Activated T-cell treated with anti-CD3 and anti-CD28 coated beads, Interleukin-2, amount 50 U/mL, for 24 hours (primary cell): ENCODE results near the gene DGKI.

ENCODE experiments used
- DNase-seq: peaks from one replicate; pipeline ENCODE4 v3.0.0-alpha.2; 2020
- H3K27ac Mint-ChIP-seq: 2 replicates; pipeline ENCODE4 v1.8.0; 2020; ENCODE audit warnings: mild to moderate bottlenecking, mixed read lengths
- H3K27me3 Mint-ChIP-seq: 2 replicates; pipeline ENCODE4 v1.8.0; 2020; ENCODE audit warnings: mixed read lengths
- H3K36me3 Mint-ChIP-seq: 2 replicates; pipeline ENCODE4 v1.8.0; 2020; ENCODE audit warnings: low read depth, mixed read lengths
- H3K4me1 Mint-ChIP-seq: 2 replicates; pipeline ENCODE4 v1.8.0; 2020; ENCODE audit warnings: low read depth, mixed read lengths
- H3K4me3 Mint-ChIP-seq: 2 replicates; pipeline ENCODE4 v1.8.0; 2020; ENCODE audit warnings: mild to moderate bottlenecking, moderate library complexity, mixed read lengths
- H3K9me3 Mint-ChIP-seq: 2 replicates; pipeline ENCODE4 v1.8.0; 2020; ENCODE audit warnings: mixed read lengths

The DGKI gene

DNA sequence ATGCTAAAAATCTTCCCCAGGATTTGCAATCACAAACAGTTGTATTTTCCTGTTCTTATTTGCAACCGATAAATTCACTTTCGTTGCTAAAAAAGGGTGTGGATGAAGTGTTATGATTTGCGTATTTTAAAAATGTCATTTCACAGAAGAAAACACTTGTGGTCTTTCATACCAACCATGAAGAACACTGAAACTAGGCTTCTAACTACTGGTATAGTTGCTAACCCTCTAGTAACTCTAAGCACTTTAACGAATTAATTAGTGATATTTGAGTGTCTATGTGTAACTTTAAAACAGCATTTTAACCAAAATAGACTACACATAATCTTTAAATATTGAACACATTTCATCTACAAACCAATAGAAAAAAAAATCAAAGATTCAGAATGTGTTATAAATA, 315.1 kb downstream of the DGKI start:
- no peak overlapping the region for H3K4me3 Mint-ChIP-seq
- H3K36me3 Mint-ChIP-seq, result no peaks in the 10 kb centered on the region
- no peaks in the 10 kb centered on the region for H3K4me1 Mint-ChIP-seq
- H3K9me3 Mint-ChIP-seq, result no peaks in the 10 kb centered on the region
- peaks cover 3% of the 10 kb centered on the region for H3K27me3 Mint-ChIP-seq
- no peak overlapping the region for H3K27ac Mint-ChIP-seq
- DNase-seq, result no peak

DNA sequence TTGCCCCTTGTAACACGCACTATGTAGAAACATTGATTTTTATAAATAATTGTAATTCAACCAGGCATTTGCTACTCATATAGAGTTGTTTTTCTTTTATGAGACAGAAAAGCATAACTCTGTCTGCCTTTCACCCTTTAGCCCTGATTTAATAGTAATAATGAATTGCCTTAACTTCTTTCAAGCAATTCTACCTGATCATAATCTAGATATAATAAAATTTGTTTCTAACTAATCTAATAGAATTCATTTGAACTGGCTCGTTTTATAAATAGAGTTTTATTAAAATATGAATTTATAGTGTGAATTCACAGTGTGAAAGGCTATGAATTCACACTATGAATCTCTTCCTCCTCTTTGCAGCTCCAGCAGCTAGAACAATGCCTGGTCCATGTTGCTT, 319.1 kb downstream of the DGKI start:
- no peaks in the 10 kb centered on the region for H3K9me3 Mint-ChIP-seq
- no peaks in the 10 kb centered on the region for H3K4me1 Mint-ChIP-seq
- H3K4me3 Mint-ChIP-seq, result no peak overlapping the region
- no peaks in the 10 kb centered on the region for H3K36me3 Mint-ChIP-seq
- H3K27ac Mint-ChIP-seq, result no peak overlapping the region
- H3K27me3 Mint-ChIP-seq, result no peaks in the 10 kb centered on the region
- DNase-seq, result no peak

DNA sequence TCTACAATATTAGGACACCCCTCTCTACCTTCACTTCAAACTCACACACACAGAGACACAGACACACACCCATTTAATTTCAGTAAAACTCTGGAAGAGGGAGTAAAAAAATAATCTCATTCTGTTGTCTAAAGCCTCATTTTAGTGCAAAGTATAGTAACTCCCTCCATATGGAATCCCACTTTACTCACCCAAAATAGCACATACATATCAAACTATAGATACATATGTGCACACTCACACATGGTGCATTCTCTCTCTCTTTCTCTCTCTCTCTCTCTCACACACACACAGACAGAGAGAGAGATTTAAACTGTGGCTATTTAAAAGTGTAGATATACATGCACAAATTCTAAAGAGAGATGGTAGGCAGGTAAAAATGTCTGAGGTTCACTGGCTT, 323.6 kb downstream of the DGKI start:
- no peak overlapping the region for H3K4me3 Mint-ChIP-seq
- no peak for DNase-seq
- no peaks in the 10 kb centered on the region for H3K36me3 Mint-ChIP-seq
- no peak overlapping the region for H3K27ac Mint-ChIP-seq
- H3K4me1 Mint-ChIP-seq, result no peaks in the 10 kb centered on the region
- no peaks in the 10 kb centered on the region for H3K9me3 Mint-ChIP-seq
- no peaks in the 10 kb centered on the region for H3K27me3 Mint-ChIP-seq

DNA sequence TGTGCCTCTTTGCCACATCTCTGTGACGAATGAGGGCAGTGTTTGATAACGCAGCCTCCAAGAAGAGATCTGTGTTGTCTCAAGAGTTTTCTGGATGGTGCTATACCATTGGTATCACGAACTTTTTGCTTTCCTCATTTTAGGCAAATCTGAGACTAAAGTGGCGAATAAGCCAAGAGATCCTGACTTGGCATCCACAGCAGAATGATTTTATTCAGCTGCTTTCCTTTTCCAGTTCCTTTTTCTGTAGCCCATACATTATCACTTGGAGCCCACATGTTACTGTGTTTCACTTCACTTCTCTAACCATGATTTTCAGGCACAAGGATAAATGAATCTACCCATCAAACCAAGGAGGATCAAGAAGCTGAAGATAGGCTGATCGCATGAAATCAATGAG, 325.3 kb downstream of the DGKI start:
- Mint-ChIP-seq H3K9me3 (no peaks in the 10 kb centered on the region), H3K27ac (no peak overlapping the region), H3K4me3 (no peak overlapping the region), H3K4me1 (no peaks in the 10 kb centered on the region), H3K36me3 (no peaks in the 10 kb centered on the region), H3K27me3 (no peaks in the 10 kb centered on the region)
- no peak for DNase-seq

DNA sequence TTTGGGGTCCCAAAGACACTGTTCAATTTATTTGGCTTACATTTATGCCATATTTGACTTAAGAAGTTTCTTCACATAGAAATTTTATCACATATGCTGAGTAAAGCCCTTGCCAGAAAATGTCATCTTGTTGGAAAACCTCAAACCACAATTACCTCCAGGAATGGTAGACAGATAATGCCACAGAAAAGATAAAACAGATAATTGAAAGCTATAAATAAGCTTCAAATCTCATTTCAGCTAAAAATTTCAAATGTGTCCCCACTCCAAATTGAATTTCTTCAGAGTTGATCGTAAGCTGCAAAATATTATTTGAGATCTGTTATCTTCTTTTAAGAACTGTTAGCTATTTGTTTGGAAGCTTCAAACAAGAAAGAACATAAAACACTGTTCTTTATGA, 326.8 kb downstream of the DGKI start:
- H3K36me3 Mint-ChIP-seq, result no peaks in the 10 kb centered on the region
- H3K4me1 Mint-ChIP-seq, result no peaks in the 10 kb centered on the region
- H3K27me3 Mint-ChIP-seq, result no peaks in the 10 kb centered on the region
- DNase-seq, result no peak
- no peak overlapping the region for H3K27ac Mint-ChIP-seq
- no peaks in the 10 kb centered on the region for H3K9me3 Mint-ChIP-seq
- H3K4me3 Mint-ChIP-seq, result no peak overlapping the region

DNA sequence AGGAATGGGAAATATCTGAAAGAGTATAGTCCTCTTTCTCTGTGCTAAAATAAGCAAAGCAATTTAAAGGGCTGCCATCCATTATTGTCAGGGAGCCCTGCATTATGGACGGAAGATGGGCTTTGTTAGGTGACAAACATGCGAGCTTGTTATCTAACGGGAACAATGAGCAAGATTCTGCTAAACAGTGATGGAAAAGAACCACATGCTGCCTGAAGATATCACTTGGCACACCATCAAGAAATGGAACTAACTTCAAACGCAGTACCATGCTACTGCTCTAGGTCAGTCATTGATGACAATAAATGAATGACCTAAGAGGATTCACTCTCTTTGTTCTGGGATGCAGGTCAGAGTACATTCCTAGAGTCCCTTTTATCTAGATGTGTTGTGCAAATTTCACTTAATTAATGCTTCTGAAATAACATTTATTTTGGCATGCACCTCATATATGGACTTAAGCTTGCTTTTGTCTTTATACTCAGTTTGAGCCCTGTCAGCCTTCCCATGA, 327.5 kb downstream of the DGKI start:
- no peaks in the 10 kb centered on the region for H3K4me1 Mint-ChIP-seq
- no peaks in the 10 kb centered on the region for H3K36me3 Mint-ChIP-seq
- H3K27me3 Mint-ChIP-seq, result no peaks in the 10 kb centered on the region
- no peak overlapping the region for H3K4me3 Mint-ChIP-seq
- no peak overlapping the region for H3K27ac Mint-ChIP-seq
- no peaks in the 10 kb centered on the region for H3K9me3 Mint-ChIP-seq
- DNase-seq, result no peak

DNA sequence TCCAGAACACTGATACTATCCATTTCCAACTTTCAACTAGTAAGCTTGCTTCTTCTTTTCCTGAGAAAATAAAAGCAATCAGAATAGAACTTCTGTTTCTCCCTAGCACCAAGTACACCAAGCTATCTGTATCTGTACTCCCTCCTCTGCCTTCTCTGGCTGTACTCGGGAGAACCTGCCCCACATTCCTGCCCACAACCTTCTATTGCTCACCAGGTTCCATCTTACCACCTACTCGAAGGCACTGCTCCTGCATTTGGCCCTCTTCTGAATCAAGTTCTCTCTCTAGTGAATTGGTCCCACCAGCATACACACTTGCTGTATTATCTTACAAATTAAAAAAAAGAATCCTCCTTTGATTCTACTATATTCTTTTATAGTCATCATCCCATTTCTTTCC, 333.7 kb downstream of the DGKI start:
- Mint-ChIP-seq H3K4me1 (no peaks in the 10 kb centered on the region), H3K4me3 (no peak overlapping the region), H3K27me3 (no peaks in the 10 kb centered on the region), H3K36me3 (no peaks in the 10 kb centered on the region), H3K9me3 (no peaks in the 10 kb centered on the region), H3K27ac (no peak overlapping the region)
- no peak for DNase-seq

DNA sequence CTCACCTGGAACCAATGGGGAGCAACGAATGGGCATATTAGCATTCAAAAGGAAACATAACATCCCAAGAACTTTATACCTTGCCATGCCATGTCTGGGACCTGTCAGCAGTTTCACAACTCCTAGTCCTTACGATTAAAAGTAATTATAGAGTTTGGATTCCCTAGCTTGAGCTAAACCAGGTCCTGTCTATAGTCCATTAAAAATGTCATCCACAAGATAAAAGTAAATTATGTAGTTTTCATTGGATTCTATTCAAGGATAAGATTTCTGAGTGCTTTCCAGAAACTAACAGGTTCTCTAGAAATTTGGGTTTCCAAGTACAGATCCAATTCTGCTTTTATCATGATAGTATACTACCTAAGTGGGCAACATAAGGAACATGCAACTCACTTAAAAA, 339.7 kb downstream of the DGKI start:
- no peaks in the 10 kb centered on the region for H3K27me3 Mint-ChIP-seq
- no peaks in the 10 kb centered on the region for H3K36me3 Mint-ChIP-seq
- H3K27ac Mint-ChIP-seq, result no peak overlapping the region
- no peak overlapping the region for H3K4me3 Mint-ChIP-seq
- no peaks in the 10 kb centered on the region for H3K4me1 Mint-ChIP-seq
- no peaks in the 10 kb centered on the region for H3K9me3 Mint-ChIP-seq
- DNase-seq, result no peak

DNA sequence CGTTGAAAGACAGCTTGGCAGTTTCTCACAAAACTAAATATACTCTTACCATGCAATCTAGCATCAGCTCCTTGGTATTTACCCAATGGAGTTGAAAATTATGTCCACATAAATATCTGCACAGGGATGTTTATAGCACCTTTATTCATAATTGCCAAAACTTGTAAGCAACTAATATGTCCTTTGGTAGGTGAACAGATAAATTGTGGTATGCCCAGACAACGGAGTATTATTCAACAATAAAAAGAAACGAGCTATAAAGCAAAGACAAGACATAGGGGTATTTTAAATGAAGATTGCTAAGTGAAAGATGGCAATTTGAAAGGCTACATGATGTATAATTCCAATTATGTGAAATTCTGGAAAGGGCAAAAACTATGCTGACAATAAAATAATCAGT, 340.7 kb downstream of the DGKI start:
- Mint-ChIP-seq H3K27me3 (no peaks in the 10 kb centered on the region), H3K9me3 (no peaks in the 10 kb centered on the region), H3K4me1 (no peaks in the 10 kb centered on the region), H3K4me3 (no peak overlapping the region), H3K36me3 (no peaks in the 10 kb centered on the region), H3K27ac (no peak overlapping the region)
- DNase-seq, result no peak

DNA sequence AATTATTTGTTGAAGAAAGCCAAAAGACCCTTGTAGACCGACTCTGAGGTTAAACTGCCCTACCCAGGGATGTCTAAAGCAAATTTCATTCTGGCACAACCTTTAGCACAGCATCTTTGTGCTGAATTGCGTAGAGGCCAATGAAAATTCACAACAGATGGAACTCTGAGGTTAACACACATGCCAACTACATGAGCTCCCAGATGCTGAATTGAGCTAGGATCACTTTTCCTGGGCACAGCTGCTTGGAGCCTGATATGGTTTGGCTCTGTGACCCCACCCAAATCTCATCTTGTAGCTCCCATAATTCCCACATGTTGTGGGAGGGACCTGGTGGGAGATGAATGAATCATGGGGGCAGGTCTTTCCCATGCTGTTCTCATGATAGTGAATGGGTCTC, 345.2 kb downstream of the DGKI start:
- no peak for DNase-seq
- Mint-ChIP-seq H3K27me3 (no peaks in the 10 kb centered on the region), H3K9me3 (no peaks in the 10 kb centered on the region), H3K27ac (no peak overlapping the region), H3K36me3 (no peaks in the 10 kb centered on the region), H3K4me3 (no peak overlapping the region), H3K4me1 (no peaks in the 10 kb centered on the region)

DNA sequence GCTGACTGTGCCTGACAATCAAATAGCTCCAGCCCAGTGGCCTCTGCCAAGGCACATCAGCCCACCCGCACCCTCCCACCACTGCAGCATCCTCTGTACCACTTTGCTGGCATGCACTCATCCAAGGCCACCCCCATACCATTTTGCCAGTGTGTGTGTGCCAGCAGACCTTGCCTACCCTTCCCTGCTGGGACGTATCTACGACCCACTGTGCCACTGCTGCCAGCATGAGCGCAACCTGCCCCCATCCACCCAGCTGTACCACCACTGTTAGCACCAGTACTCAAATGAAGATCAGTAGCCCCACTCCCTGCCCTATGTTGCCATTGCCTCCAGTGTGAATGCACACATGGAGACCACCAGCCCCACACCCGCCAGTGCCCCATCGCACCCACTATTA, 353.9 kb downstream of the DGKI start:
- Mint-ChIP-seq H3K27me3 (no peaks in the 10 kb centered on the region), H3K36me3 (no peaks in the 10 kb centered on the region), H3K4me3 (no peak overlapping the region), H3K9me3 (peaks cover 19% of the 10 kb centered on the region), H3K27ac (no peak overlapping the region), H3K4me1 (no peaks in the 10 kb centered on the region)
- no peak for DNase-seq

DNA sequence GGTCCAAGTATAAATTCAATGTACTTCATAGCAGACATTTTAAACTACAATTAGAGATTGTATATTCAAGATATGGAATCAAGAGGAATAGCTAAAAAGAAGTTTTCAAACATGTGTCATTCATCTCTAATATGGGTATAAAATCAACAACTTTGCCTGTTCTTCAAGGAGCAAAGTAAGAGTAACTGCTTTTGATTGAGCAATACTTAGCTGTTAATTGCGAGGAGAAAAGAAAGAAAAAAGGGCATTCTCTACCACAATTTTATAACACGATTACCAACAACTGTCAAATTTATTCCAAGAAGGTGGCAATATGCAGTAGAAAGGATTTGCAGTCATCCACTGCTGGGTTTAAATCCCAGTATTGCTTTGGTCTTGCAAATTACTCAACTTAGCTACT, 356.9 kb downstream of the DGKI start:
- no peak overlapping the region for H3K4me3 Mint-ChIP-seq
- DNase-seq, result no peak
- H3K27ac Mint-ChIP-seq, result no peak overlapping the region
- H3K9me3 Mint-ChIP-seq, result peaks cover 8% of the 10 kb centered on the region
- no peaks in the 10 kb centered on the region for H3K36me3 Mint-ChIP-seq
- no peaks in the 10 kb centered on the region for H3K27me3 Mint-ChIP-seq
- no peaks in the 10 kb centered on the region for H3K4me1 Mint-ChIP-seq

DNA sequence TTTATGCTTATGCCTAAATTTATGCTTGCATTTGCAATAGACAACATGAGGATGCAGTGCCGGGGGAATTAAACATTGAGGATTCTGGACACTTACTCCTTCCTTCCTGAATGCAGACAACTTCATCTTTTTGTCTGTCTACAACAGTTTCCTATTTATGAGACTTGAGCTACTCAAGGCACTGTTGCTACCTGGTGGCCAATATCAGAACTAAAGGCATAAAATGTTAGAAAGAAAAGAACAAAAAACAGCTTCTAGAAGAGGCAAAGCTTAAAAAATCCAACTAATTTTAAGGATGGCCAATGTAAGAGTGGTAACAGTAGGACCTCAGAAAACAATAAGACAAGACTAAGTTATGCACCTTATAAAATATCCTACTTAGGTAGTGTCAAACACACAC, 358.7 kb downstream of the DGKI start:
- no peak for DNase-seq
- no peaks in the 10 kb centered on the region for H3K4me1 Mint-ChIP-seq
- H3K9me3 Mint-ChIP-seq, result peaks cover 2% of the 10 kb centered on the region
- H3K36me3 Mint-ChIP-seq, result no peaks in the 10 kb centered on the region
- H3K27ac Mint-ChIP-seq, result no peak overlapping the region
- H3K4me3 Mint-ChIP-seq, result no peak overlapping the region
- no peaks in the 10 kb centered on the region for H3K27me3 Mint-ChIP-seq

DNA sequence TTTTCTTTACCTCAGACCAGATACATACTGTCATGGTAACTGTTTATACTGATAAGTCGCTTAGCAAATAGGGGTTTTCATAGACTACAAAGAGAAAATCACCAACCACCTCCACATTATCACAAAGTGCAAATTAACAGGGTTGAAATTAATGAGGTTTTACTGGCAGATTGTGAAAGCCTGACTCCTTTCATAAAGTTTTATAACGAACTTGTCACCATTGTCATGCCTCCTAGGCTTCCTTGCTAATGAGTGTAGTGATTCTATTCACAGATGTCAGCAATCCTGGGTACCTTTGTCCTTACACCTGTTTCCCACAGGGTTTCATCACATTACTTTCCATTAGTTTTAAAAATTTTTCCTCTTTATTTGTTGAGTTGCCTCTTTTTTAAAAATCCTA, 361.0 kb downstream of the DGKI start:
- Mint-ChIP-seq H3K9me3 (no peaks in the 10 kb centered on the region), H3K27me3 (no peaks in the 10 kb centered on the region), H3K36me3 (no peaks in the 10 kb centered on the region), H3K4me1 (no peaks in the 10 kb centered on the region), H3K27ac (no peak overlapping the region), H3K4me3 (no peak overlapping the region)
- no peak for DNase-seq

DNA sequence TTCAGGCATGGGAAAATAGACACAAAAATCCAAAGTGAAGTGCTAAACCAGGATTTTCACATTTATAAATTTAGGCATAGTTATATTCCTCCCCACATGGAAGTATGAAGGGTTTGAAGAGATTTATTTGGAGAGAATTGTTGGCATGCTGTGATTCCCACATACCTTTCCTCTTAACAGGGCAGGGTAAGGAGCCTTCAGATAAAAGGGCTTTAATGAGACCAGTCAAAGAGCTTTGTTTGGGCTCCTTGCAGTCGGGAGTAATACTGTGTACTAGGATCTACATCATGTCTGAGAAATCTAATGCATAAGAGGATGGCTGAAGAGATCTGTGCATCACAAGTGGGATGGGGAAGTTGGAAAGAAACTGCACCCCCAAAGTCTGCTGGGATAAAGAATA, 362.4 kb downstream of the DGKI start:
- H3K27me3 Mint-ChIP-seq, result no peaks in the 10 kb centered on the region
- H3K9me3 Mint-ChIP-seq, result no peaks in the 10 kb centered on the region
- no peak for DNase-seq

DNA sequence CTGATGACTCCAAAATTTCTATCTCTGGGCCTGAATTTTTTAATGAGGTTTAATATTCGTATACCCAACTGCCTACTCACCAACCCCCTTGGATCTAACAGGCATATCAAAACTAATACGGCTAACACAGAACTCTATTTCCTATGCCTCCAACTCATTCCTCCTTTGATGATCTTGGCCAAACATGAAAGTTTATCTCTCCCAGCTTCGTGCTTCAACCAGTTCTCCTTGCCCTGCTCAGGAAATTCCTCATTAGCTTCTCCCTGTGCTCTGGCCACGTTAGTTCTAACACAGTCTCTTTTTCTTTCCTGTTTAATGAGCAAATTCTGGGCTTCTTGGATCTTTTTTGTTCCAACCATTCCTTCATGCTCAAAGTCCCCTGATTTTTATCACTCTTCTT, 364.3 kb downstream of the DGKI start:
- no peak for DNase-seq
- Mint-ChIP-seq H3K4me1 (no peaks in the 10 kb centered on the region), H3K4me3 (no peak overlapping the region), H3K9me3 (no peaks in the 10 kb centered on the region), H3K36me3 (no peaks in the 10 kb centered on the region), H3K27me3 (no peaks in the 10 kb centered on the region), H3K27ac (no peak overlapping the region)

More for the DNA sequence above, 362.4 kb downstream of the DGKI start:
- no peak overlapping the region for H3K4me3 Mint-ChIP-seq
- H3K36me3 Mint-ChIP-seq, result no peaks in the 10 kb centered on the region
- H3K27ac Mint-ChIP-seq, result no peak overlapping the region
- no peaks in the 10 kb centered on the region for H3K4me1 Mint-ChIP-seq
